B cell (primary cell): ENCODE data around the gene CHSY3.

Experiments used
- CTCF ChIP-seq: fragments of 200-600 bp; IDR thresholded peaks from one replicate; pipeline ENCODE4 v1.8.0; 2022; ENCODE audit warnings: antibody characterized with exemption, mild to moderate bottlenecking
- EZH2 ChIP-seq: IDR thresholded peaks from 2 replicates; pipeline ENCODE4 v1.6.1; 2012; ENCODE audit warnings: borderline replicate concordance, low read depth, mild to moderate bottlenecking, moderate library complexity, low read length; ENCODE audit not compliant: insufficient read depth, poor library complexity, severe bottlenecking

GRCh38 chr5:130077007-130077406 lies 172.7 kb downstream of the CHSY3 start:
- no peak for TF ChIP-seq CTCF
- no peak for TF ChIP-seq EZH2
